ENCODE measurements around the gene CFL1. TPM values are rescaled to one million over a fixed set of nuclear protein-coding genes. Genes with fewer than 3 reads are reported as not detected.
A peak's percentile ranks its signal among the peaks of the same experiment; 100 is the strongest.

Gene CFL1
- total RNA-seq, result 1,020 and 1,061 TPM in 2 replicates

- peaks cover 61% of the 10 kb centered on the region for H3K4me1 Mint-ChIP-seq (ENCODE audit: low read depth)
- H3K36me3 Mint-ChIP-seq (ENCODE audit: low read depth), result peaks cover 46% of the 10 kb centered on the region
- intact Hi-C loops (cut with micrococcal nuclease), result loop anchor here (1.0 to 10.0 kb wide), 10 partner anchors 25 to 1547 kb away; partner anchors contain the start of genes B4GAT1, BRMS1, FOSL1 and PPP1CA
- H3K27me3 Mint-ChIP-seq (ENCODE audit: insufficient read depth), result no peaks in the 10 kb centered on the region
- peak within 1 kb of the TSS; percentile 99 for H3K27ac Mint-ChIP-seq
- H3K9me3 Mint-ChIP-seq, result no peaks in the 10 kb centered on the region
- H3K4me3 Mint-ChIP-seq, result peak within 1 kb of the TSS; percentile 98
- DNase-seq (ENCODE audit: low spot score), result peak; percentile 98
Observed at GRCh38 chr11:65857853-65858680, at the start of gene CFL1. Gene CFL1 (minus strand): TSS chr11:65858180. CDS start chr11:65858099, 81 bp downstream.

GRCh38 chr11:65906602-65907001 is 48.6 kb upstream of the CFL1 start:
- H3K27ac Mint-ChIP-seq, result no peak overlapping the region
- DNase-seq (ENCODE audit: low spot score), result no peak
- peaks cover 25% of the 10 kb centered on the region for H3K27me3 Mint-ChIP-seq (ENCODE audit: insufficient read depth)
- no peak overlapping the region for H3K4me3 Mint-ChIP-seq
- peaks cover 14% of the 10 kb centered on the region for H3K4me1 Mint-ChIP-seq (ENCODE audit: low read depth)
- intact Hi-C loops (cut with micrococcal nuclease), result no loop called here
- no peaks in the 10 kb centered on the region for H3K36me3 Mint-ChIP-seq (ENCODE audit: low read depth)
- no peaks in the 10 kb centered on the region for H3K9me3 Mint-ChIP-seq

- DNase-seq (ENCODE audit: low spot score), result no peak
- peaks cover 22% of the 10 kb centered on the region for H3K27me3 Mint-ChIP-seq (ENCODE audit: insufficient read depth)
- no peaks in the 10 kb centered on the region for H3K36me3 Mint-ChIP-seq (ENCODE audit: low read depth)
- no peak overlapping the region for H3K4me3 Mint-ChIP-seq
- no peak overlapping the region for H3K27ac Mint-ChIP-seq
- intact Hi-C loops (cut with micrococcal nuclease), result no loop called here
- H3K9me3 Mint-ChIP-seq, result no peaks in the 10 kb centered on the region
- peaks cover 6% of the 10 kb centered on the region for H3K4me1 Mint-ChIP-seq (ENCODE audit: low read depth)
Observed at GRCh38 chr11:65903715-65904114, 45.7 kb upstream of the CFL1 start.

GRCh38 chr11:65903068-65903481 is 45.1 kb upstream of the CFL1 start:
- Mint-ChIP-seq H3K27ac (no peak overlapping the region), H3K27me3 (ENCODE audit: insufficient read depth) (peaks cover 22% of the 10 kb centered on the region), H3K9me3 (no peaks in the 10 kb centered on the region), H3K36me3 (ENCODE audit: low read depth) (no peaks in the 10 kb centered on the region), H3K4me1 (ENCODE audit: low read depth) (peaks cover 6% of the 10 kb centered on the region), H3K4me3 (no peak overlapping the region)
- intact Hi-C loops (cut with micrococcal nuclease), result no loop called here
- DNase-seq (ENCODE audit: low spot score), result no peak

- H3K36me3 Mint-ChIP-seq (ENCODE audit: low read depth), result peaks cover 13% of the 10 kb centered on the region
- no peaks in the 10 kb centered on the region for H3K9me3 Mint-ChIP-seq
- peaks cover 18% of the 10 kb centered on the region for H3K4me1 Mint-ChIP-seq (ENCODE audit: low read depth)
- peaks cover 11% of the 10 kb centered on the region for H3K27me3 Mint-ChIP-seq (ENCODE audit: insufficient read depth)
- peak overlapping the region; percentile 68 for H3K4me3 Mint-ChIP-seq
- intact Hi-C loops (cut with micrococcal nuclease), result loop anchor here (1.0 to 2.0 kb wide), 6 partner anchors 11 to 101 kb away; partner anchors contain the start of genes BANF1, C11orf68, CCDC85B and CFL1
- no peak for DNase-seq (ENCODE audit: low spot score)
- H3K27ac Mint-ChIP-seq, result peak overlapping the region; percentile 67
Observed at GRCh38 chr11:65900899-65901180, 42.9 kb upstream of the CFL1 start.

GRCh38 chr11:65900125-65900898 is 42.3 kb upstream of the CFL1 start, which contains the start of gene FOSL1:
Gene FOSL1 (minus strand): TSS chr11:65900388. CDS start chr11:65900339, 49 bp downstream.
- H3K27me3 Mint-ChIP-seq (ENCODE audit: insufficient read depth), result peaks cover 9% of the 10 kb centered on the region
- intact Hi-C loops (cut with micrococcal nuclease), result loop anchor here (1.0 to 2.0 kb wide), 6 partner anchors 10 to 102 kb away; partner anchors contain the start of genes BANF1, C11orf68, CCDC85B and CFL1
- H3K27ac Mint-ChIP-seq, result peak within 1 kb of the TSS; percentile 67
- H3K9me3 Mint-ChIP-seq, result no peaks in the 10 kb centered on the region
- peak within 1 kb of the TSS; percentile 82 for H3K4me3 Mint-ChIP-seq
- H3K4me1 Mint-ChIP-seq (ENCODE audit: low read depth), result peaks cover 23% of the 10 kb centered on the region
- peak; percentile 89 for DNase-seq (ENCODE audit: low spot score)
- H3K36me3 Mint-ChIP-seq (ENCODE audit: low read depth), result peaks cover 17% of the 10 kb centered on the region

GRCh38 chr11:65899356-65900124 is 41.6 kb upstream of the CFL1 start:
- peak overlapping the region; percentile 82 for H3K4me3 Mint-ChIP-seq
- H3K27ac Mint-ChIP-seq, result peak overlapping the region; percentile 58
- H3K36me3 Mint-ChIP-seq (ENCODE audit: low read depth), result peaks cover 20% of the 10 kb centered on the region
- H3K9me3 Mint-ChIP-seq, result no peaks in the 10 kb centered on the region
- H3K4me1 Mint-ChIP-seq (ENCODE audit: low read depth), result peaks cover 26% of the 10 kb centered on the region
- peaks cover 8% of the 10 kb centered on the region for H3K27me3 Mint-ChIP-seq (ENCODE audit: insufficient read depth)
- intact Hi-C loops (cut with micrococcal nuclease), result loop anchor here (1.0 to 2.0 kb wide), 6 partner anchors 9 to 103 kb away; partner anchors contain the start of genes BANF1, C11orf68, CCDC85B and CFL1
- peak; percentile 57 for DNase-seq (ENCODE audit: low spot score)

GRCh38 chr11:65898656-65899355 is 40.8 kb upstream of the CFL1 start:
- peaks cover 23% of the 10 kb centered on the region for H3K36me3 Mint-ChIP-seq (ENCODE audit: low read depth)
- H3K4me3 Mint-ChIP-seq, result peak overlapping the region; percentile 84
- intact Hi-C loops (cut with micrococcal nuclease), result no loop called here
- peaks cover 4% of the 10 kb centered on the region for H3K27me3 Mint-ChIP-seq (ENCODE audit: insufficient read depth)
- H3K27ac Mint-ChIP-seq, result peak overlapping the region; percentile 82
- peaks cover 33% of the 10 kb centered on the region for H3K4me1 Mint-ChIP-seq (ENCODE audit: low read depth)
- DNase-seq (ENCODE audit: low spot score), result no peak
- H3K9me3 Mint-ChIP-seq, result no peaks in the 10 kb centered on the region

- peak overlapping the region; percentile 67 for H3K4me3 Mint-ChIP-seq
- intact Hi-C loops (cut with micrococcal nuclease), result no loop called here
- peaks cover 31% of the 10 kb centered on the region for H3K36me3 Mint-ChIP-seq (ENCODE audit: low read depth)
- H3K27ac Mint-ChIP-seq, result no peak overlapping the region
- no peak for DNase-seq (ENCODE audit: low spot score)
- H3K9me3 Mint-ChIP-seq, result no peaks in the 10 kb centered on the region
- H3K4me1 Mint-ChIP-seq (ENCODE audit: low read depth), result peaks cover 45% of the 10 kb centered on the region
- H3K27me3 Mint-ChIP-seq (ENCODE audit: insufficient read depth), result no peaks in the 10 kb centered on the region
Observed at GRCh38 chr11:65897020-65897471, 39.1 kb upstream of the CFL1 start.

GRCh38 chr11:65896034-65896999 is 38.3 kb upstream of the CFL1 start:
- DNase-seq (ENCODE audit: low spot score), result no peak
- Mint-ChIP-seq H3K4me1 (ENCODE audit: low read depth) (peaks cover 44% of the 10 kb centered on the region), H3K27ac (peak overlapping the region; percentile 43)

GRCh38 chr11:65895482-65895981 is 37.6 kb upstream of the CFL1 start:
- no peaks in the 10 kb centered on the region for H3K9me3 Mint-ChIP-seq
- no peaks in the 10 kb centered on the region for H3K27me3 Mint-ChIP-seq (ENCODE audit: insufficient read depth)
- H3K4me1 Mint-ChIP-seq (ENCODE audit: low read depth), result peaks cover 44% of the 10 kb centered on the region
- H3K27ac Mint-ChIP-seq, result peak overlapping the region; percentile 40
- peak overlapping the region; percentile 71 for H3K4me3 Mint-ChIP-seq
- intact Hi-C loops (cut with micrococcal nuclease), result no loop called here
- peaks cover 34% of the 10 kb centered on the region for H3K36me3 Mint-ChIP-seq (ENCODE audit: low read depth)
- DNase-seq (ENCODE audit: low spot score), result no peak

More at GRCh38 chr11:65896034-65896999, 38.3 kb upstream of the CFL1 start:
- Mint-ChIP-seq H3K36me3 (ENCODE audit: low read depth) (peaks cover 34% of the 10 kb centered on the region), H3K27me3 (ENCODE audit: insufficient read depth) (no peaks in the 10 kb centered on the region), H3K9me3 (no peaks in the 10 kb centered on the region), H3K4me3 (no peak overlapping the region)
- intact Hi-C loops (cut with micrococcal nuclease), result no loop called here
